Brain pericyte (primary cell): Measurements from ENCODE around the gene CLIC3.

ENCODE experiments used
- DNase-seq: peaks from one replicate; pipeline ENCODE4 v3.0.0-alpha.2; 2012; ENCODE audit warnings: low read depth, low spot score

CLIC3 gene

GRCh38 chr9:136952321-136952850 is 44.0 kb downstream of the CLIC3 start:
- DNase-seq: no peak

GRCh38 chr9:136951541-136952320 is 44.6 kb downstream of the CLIC3 start, which contains the start of gene LCN12:
LCN12 (plus strand) TSS chr9:136952273; CDS start chr9:136952328, 55 bp downstream.
- DNase-seq: no peak

GRCh38 chr9:136950656-136951276 is 45.6 kb downstream of the CLIC3 start:
- no peak for DNase-seq

- no peak for DNase-seq
These were observed 46.3 kb downstream of the CLIC3 start for GRCh38 chr9:136949817-136950655.

- no peak for DNase-seq
These were observed 47.0 kb downstream of the CLIC3 start for GRCh38 chr9:136949239-136949816.

GRCh38 chr9:136947955-136948510 is 48.3 kb downstream of the CLIC3 start:
- DNase-seq: no peak

- no peak for DNase-seq
These were observed 49.1 kb downstream of the CLIC3 start for GRCh38 chr9:136947028-136947891.

- DNase-seq: no peak
These were observed 49.9 kb downstream of the CLIC3 start for GRCh38 chr9:136946228-136947027.

- no peak for DNase-seq
These were observed 50.8 kb downstream of the CLIC3 start for GRCh38 chr9:136945333-136946227.
